H7 (cell line): ENCODE measurements around the gene HSD17B12. TPM values are rescaled to one million over a fixed set of nuclear protein-coding genes. Genes with fewer than 3 reads are reported as not detected.
"Not testable (repeated sequence)": the region's sequence is repeated elsewhere in the genome, so short reads cannot be mapped to it uniquely, and the experiment has no call there.

ENCODE experiments used
- DNase-seq: peaks from one replicate; pipeline ENCODE4 v3.0.0; 2012
- H3K27me3 ChIP-seq: 2 replicates; pipeline ENCODE4 v1.6.0; 2011; ENCODE audit warnings: mild to moderate bottlenecking, low read length; ENCODE audit not compliant: control insufficient read depth, insufficient read depth
- H3K36me3 ChIP-seq: replicated peaks from 2 replicates; pipeline ENCODE4 v1.5.1; 2011; ENCODE audit warnings: low read length; ENCODE audit not compliant: control insufficient read depth, insufficient read depth
- H3K4me3 ChIP-seq: 2 replicates; pipeline ENCODE4 v1.5.1; 2011; ENCODE audit warnings: low read depth, mild to moderate bottlenecking, control low read depth, low read length, moderate library complexity; ENCODE audit not compliant: insufficient read depth
- total RNA-seq: library from RNA; depleted of rRNA; stranded (reverse); fragments of >200 nt; shearing (Covaris generic); gene quantifications from 2 replicates; pipeline ENCODE4 v1.2.3, GENCODE V29; 2014

Gene HSD17B12
- total RNA-seq, 1 experiment from 2014 or later = 72.1 TPM

DNA sequence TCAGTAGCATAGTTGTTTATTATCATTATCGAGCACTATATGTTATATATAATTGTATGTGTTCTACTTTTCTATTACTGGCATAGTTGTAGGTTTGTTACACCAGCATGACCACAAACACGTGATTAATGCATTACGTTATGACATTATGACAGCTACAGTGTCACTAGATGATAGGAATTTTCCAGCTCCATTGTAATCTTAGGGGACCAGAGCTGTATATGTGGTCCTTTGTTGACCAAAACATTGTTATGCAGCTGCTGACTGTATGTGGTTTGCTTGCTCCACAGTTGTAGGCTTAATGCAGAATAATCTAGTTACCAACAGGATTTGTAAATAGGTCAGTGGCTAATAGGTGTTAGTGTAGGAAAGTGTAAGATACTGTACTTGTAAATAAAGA is 66.1 kb downstream of the HSD17B12 start:
- no peak for DNase-seq

DNA sequence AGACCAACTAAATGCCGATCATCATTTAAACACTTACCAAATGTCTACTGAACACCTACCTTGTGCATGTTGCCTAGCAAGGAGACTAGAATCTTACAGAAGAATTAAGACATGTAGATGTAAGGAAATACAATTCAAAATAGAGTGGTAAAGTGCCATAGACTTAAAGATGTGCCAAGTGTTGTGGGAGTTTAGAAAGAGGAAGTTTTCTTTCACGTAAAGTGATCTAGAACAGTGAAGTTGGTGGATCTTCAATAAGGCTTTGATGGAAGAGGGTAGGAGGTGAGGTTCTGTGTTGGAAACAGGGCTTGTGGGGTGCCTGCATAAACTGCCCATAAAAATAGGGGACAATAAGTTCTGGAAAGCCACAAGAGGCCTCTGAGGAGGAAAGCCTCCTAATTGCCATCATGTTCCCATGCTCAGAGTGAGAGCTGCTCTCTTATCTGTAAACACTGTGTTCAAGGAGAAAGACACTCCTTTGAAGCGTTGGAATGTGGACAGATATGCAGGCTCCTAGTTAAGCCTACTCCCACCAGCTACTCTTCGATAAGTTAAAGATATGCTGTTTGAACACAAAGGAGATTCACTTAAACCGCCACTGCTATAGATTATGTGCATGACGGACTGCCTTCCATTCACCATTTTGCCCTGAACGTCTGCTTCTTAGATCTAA is 66.7 kb downstream of the HSD17B12 start:
- Histone ChIP-seq H3K36me3 (no peaks in the 10 kb centered on the region; the same call in 1 of the 2 replicates), H3K4me3 (no peak overlapping the region), H3K27me3 (no peaks in the 10 kb centered on the region)
- no peak for DNase-seq

More for the DNA sequence above, 66.1 kb downstream of the HSD17B12 start:
- Histone ChIP-seq H3K27me3 (no peaks in the 10 kb centered on the region), H3K36me3 (no peaks in the 10 kb centered on the region; the same call in 1 of the 2 replicates), H3K4me3 (no peak overlapping the region)

DNA sequence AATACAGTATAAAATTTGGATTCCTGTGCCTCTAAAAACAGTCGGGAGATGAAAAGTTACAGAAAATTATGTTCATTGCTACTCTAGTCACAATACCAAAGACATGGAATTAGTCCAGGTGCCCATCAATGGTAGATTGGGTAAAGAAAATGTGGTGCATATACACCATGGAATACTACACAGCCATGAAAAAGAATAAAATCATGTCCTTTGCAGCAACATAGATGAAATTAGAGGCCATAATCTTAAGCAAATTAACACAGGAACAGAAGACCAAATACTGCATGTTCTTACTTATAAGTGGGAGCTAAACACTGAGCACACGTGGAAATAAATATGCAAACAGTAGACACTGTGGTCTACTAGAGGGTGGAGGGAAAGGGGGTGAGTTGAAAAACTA is 67.6 kb downstream of the HSD17B12 start:
- DNase-seq = no peak
- Histone ChIP-seq H3K27me3 (no peaks in the 10 kb centered on the region), H3K4me3 (no peak overlapping the region), H3K36me3 (no peaks in the 10 kb centered on the region; the same call in 1 of the 2 replicates)

DNA sequence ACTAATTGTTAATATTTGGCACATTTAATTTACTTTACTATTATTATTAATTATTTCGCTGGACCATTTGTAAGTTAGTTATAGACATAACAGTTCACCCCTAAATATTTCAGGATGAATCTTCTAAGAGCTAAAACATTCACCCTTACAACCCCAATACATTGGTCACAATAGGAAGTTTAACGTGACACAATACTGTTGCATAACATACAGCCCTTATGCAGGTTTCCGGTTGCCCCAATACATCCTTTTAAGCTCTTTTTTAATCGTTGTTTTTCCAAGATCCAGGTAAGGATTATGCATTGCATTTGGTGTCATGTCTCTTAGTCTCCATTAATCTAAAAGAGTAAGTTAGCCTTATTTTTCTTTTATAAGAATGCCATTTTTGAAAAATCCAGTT is 71.2 kb downstream of the HSD17B12 start:
- DNase-seq = no peak
- no peaks in the 10 kb centered on the region for H3K27me3 ChIP-seq
- no peak overlapping the region for H3K4me3 ChIP-seq
- peaks cover 2% of the 10 kb centered on the region for H3K36me3 ChIP-seq

DNA sequence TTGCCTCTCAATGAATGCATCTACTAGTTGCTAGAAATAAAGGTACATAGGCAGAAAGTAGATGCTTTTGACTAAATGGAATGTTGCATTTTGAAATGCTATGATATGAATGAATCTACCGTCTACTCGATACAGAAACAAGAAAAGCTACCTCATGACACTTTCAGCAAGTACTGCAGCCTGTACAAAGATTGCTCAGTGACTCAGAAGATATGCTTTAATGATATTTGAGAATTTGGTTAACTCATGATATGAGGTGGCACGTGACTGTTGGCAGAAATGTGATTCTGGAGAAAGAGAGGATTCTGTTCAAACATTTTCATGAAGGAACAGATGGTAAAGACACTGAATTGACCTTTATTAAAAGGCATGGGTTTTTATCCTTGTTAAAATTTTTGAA is 76.0 kb downstream of the HSD17B12 start:
- H3K27me3 ChIP-seq = no peaks in the 10 kb centered on the region
- peaks cover 2% of the 10 kb centered on the region for H3K36me3 ChIP-seq
- DNase-seq = no peak
- no peak overlapping the region for H3K4me3 ChIP-seq

DNA sequence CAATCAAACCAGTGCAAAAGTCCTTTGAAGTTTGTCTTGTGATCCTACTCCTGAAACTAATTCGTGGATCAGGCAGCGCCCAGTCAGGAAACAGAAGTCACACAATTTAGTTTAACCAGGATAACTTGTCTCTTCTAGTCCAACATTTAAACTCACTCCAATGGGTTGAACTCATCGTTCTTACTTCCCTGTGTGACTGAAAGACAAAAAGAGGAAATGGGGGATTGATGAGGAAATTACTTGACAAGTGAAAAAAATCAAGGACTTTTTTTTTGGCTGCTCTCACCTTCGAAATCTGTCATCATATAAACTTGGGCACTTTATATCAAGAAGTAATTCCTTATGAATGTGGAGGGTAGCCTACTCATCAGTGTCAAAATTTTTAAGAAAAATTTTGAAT is 78.4 kb downstream of the HSD17B12 start:
- DNase-seq = no peak
- Histone ChIP-seq H3K36me3 (peaks cover 2% of the 10 kb centered on the region), H3K27me3 (no peaks in the 10 kb centered on the region), H3K4me3 (no peak overlapping the region)

DNA sequence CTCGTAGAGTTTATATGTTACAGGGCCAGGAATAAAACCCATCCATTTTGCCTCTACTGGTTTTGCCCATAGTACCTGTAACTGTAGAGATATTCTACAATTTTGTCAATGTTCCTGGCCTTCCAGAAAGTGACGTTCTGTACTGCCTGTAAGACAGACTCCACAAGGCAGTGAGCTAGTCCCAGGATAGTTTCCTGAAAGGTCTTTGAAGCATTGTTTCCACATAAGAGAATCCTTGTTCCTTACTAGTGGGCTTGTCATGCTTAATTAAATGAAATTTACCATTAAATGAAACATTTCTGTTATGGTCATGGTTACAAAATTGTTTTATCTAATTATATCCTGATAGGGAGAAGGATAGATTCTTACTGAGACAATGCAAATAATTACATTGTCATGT is 80.4 kb downstream of the HSD17B12 start:
- H3K27me3 ChIP-seq = no peaks in the 10 kb centered on the region
- DNase-seq = no peak
- H3K4me3 ChIP-seq = no peak overlapping the region
- no peaks in the 10 kb centered on the region; the same call in none of the 2 replicates for H3K36me3 ChIP-seq

DNA sequence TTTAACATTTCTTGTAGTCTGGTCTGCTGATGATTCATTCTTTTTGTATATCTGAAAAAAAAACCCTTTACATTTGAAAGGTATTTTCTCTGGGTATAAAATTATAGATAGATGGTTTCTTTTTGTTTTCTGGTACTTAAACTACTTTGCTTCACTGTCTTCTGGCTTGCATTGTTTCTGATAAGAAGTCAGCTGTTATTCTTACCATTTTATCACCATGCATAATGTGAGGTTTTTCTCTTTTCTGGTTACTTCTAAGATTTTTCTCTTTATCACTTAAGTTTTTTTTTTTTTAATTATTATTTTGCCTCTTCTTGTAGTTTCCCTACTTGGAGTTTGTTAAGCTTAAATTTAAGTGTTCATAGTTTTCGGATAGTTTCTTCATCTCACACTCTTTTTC is 84.7 kb downstream of the HSD17B12 start:
- no peaks in the 10 kb centered on the region for H3K27me3 ChIP-seq
- H3K4me3 ChIP-seq = no peak overlapping the region
- no peak for DNase-seq
- no peaks in the 10 kb centered on the region for H3K36me3 ChIP-seq

DNA sequence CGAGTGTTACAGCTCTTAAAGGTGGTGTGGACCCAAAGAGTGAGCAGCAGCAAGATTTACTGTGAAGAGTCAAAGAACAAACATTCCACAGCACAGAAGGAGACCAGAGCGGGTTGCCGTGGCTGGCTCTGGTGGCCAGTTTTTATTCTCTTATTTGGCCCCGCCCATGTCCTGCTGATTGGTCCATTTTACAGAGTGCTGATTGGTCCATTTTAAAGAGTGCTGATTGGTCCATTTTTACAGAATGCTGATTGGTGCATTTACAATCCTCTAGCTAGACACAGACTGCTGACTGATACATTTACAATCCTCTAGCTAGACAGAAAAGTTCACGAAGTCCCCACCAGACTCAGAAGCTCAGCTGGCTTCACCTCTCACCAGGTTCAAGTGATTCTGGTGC is 88.1 kb downstream of the HSD17B12 start:
- H3K36me3 ChIP-seq, H3K4me3 ChIP-seq, H3K27me3 ChIP-seq, DNase-seq: not testable (repeated sequence)

DNA sequence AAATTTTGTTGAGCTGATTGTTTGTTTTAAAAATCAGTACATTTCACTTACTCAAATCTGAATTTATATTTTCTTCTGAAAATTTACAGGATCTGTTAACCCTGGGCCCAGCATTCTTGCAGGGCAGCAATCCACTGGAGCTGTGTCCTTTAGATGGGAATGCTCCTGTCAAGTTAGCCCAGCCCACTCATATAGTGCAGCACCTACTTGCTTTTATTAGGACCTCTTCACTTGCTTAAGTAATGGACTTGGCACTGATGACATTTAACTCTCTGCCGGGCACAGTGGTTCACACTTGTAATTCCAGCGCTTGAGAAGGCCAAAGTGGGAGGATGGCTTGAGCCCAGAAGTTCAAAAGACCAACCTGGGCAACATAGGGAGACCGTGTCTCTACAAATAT is 89.6 kb downstream of the HSD17B12 start:
- Histone ChIP-seq H3K4me3 (no peak overlapping the region), H3K27me3 (no peaks in the 10 kb centered on the region), H3K36me3 (no peaks in the 10 kb centered on the region)
- DNase-seq = no peak

DNA sequence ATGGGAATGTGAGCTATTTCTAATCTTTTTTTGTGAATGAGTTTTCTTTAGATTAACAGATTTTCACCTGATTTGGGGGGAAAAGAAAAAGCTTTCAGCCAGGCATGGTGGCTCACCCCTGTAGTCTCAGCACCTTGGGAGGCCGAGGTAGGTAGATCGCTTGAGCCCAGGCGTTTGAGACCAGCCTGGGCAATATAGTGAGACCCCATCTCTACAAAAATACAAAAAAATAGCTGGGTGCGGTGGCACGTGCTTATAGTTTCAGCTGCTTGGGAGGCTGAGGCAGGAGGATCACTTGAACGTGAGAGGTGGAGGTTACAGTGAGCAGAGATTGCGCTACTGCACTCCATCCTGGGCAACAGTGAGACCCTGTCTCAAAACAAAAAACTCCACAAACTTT is 92.2 kb downstream of the HSD17B12 start:
- H3K36me3 ChIP-seq = no peaks in the 10 kb centered on the region
- H3K4me3 ChIP-seq = no peak overlapping the region
- H3K27me3 ChIP-seq = no peaks in the 10 kb centered on the region
- no peak for DNase-seq

DNA sequence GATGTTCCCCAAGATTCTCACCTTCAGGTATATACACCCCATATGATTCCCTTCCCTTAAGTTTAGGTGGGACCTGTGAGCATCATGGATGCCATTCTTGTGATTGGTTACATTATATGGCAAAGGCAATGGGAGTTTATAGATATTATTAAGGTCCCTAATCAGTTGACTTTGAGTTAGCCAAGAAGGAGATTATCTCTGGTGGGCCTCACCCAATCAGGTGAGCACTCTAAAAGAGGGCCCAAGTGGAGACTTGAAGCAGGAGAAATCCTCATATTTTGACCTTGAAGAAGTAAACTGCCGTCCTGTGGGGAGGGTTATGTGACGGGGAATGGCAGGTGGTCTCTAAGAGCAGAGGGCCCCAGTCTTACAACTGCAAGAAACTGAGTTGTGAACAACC is 94.2 kb downstream of the HSD17B12 start:
- Histone ChIP-seq H3K36me3 (no peaks in the 10 kb centered on the region), H3K4me3 (no peak overlapping the region), H3K27me3 (no peaks in the 10 kb centered on the region)
- no peak for DNase-seq

DNA sequence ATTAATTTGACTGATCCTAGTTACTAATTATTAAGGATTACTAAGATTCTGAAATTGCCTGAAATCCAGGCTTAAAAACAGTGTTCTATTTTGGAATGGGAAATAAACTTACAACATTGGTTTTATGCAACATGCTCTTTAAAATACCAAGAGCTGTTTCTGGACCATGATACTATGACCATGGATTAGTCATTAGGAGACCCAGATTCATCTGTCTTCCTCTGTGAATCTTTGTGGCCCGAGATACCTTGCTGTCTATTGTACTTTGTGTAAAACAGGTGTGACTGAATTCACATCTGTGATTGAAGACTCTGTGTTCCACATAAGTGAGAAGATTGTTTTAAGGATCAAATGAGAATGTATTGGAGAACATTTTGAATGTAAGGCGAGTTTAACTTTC is 98.8 kb downstream of the HSD17B12 start:
- H3K27me3 ChIP-seq = no peaks in the 10 kb centered on the region
- H3K36me3 ChIP-seq = no peaks in the 10 kb centered on the region
- no peak overlapping the region for H3K4me3 ChIP-seq
- DNase-seq = no peak

DNA sequence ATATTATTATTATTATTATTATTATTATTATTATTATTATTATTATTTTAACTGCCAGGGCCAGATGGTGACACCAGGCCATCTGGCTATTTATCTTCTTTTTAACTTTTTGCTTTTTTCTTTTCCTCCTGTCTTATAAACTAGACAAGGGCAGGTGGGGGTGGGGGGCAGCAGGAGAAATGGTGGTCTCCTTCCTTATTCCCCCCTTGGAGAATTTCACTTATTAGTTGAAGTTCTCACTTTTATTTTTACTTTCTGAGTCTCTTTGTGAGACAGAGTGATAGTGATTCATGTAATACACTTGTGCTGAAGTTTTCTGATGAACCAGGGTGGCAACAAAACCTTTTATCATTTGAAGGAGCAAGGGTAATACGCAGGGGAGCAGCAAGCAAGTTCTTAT is 103.8 kb downstream of the HSD17B12 start:
- no peak overlapping the region for H3K4me3 ChIP-seq
- no peak for DNase-seq
- H3K36me3 ChIP-seq = no peaks in the 10 kb centered on the region
- H3K27me3 ChIP-seq = no peaks in the 10 kb centered on the region

DNA sequence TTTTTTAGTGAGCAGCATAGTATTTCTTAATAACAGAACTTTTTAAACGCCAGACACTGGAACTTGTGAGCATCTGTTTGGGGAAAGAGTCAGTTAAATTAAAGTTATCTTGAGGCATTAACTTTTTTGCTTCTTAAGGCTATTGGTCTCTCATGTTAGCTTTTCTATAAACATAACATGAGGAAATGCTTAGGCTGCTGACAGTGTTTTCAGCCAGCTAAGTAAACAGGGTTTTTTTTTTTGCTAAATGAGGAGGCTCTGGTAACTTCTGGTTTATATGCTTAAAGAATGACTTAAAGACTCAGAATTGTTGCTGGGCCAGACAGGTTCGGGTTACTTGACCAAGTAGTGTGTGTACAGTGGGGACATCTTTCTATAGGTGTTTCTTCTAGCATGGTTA is 104.3 kb downstream of the HSD17B12 start:
- Histone ChIP-seq H3K27me3 (no peaks in the 10 kb centered on the region), H3K4me3 (no peak overlapping the region), H3K36me3 (no peaks in the 10 kb centered on the region)
- no peak for DNase-seq

DNA sequence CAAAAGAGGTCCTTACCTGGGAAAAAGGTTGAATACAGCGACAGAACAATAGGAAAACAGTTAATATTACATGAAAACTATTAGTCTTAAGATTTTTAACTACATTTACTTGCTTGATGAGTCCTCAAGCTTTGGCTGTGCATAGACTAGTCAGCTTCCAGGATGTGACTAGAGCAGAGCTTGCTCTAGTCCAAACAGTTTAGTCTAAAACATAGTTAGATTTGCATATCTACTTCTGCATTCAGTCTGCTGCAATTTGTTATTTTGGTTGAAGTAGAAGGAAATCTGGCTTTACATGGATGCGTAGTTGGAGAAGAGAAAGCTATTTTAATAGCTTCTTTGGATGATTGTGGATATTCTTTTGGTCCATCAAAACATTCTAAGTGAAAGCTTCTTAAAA is 104.8 kb downstream of the HSD17B12 start:
- DNase-seq = no peak
- Histone ChIP-seq H3K27me3 (no peaks in the 10 kb centered on the region), H3K36me3 (no peaks in the 10 kb centered on the region), H3K4me3 (no peak overlapping the region)
